Measurements from ENCODE around the gene RNF4.

The RNF4 gene

GRCh38 chr4:2443956-2444740 lies 24.8 kb upstream of the RNF4 start:
- H3K4me3 ChIP-seq (replicated peaks; ENCODE audit: low read depth, low read length) = no peak overlapping the region
- TF ChIP-seq, protein P1, sequence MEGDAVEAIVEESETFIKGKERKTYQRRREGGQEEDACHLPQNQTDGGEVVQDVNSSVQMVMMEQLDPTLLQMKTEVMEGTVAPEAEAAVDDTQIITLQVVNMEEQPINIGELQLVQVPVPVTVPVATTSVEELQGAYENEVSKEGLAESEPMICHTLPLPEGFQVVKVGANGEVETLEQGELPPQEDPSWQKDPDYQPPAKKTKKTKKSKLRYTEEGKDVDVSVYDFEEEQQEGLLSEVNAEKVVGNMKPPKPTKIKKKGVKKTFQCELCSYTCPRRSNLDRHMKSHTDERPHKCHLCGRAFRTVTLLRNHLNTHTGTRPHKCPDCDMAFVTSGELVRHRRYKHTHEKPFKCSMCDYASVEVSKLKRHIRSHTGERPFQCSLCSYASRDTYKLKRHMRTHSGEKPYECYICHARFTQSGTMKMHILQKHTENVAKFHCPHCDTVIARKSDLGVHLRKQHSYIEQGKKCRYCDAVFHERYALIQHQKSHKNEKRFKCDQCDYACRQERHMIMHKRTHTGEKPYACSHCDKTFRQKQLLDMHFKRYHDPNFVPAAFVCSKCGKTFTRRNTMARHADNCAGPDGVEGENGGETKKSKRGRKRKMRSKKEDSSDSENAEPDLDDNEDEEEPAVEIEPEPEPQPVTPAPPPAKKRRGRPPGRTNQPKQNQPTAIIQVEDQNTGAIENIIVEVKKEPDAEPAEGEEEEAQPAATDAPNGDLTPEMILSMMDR (IDR thresholded peaks at IDR 0.05; ENCODE audit: low read depth, low read length, missing control alignments) = no peak
- DNase-seq (ENCODE audit: extremely low read depth, low read depth) = no peak

DNA sequence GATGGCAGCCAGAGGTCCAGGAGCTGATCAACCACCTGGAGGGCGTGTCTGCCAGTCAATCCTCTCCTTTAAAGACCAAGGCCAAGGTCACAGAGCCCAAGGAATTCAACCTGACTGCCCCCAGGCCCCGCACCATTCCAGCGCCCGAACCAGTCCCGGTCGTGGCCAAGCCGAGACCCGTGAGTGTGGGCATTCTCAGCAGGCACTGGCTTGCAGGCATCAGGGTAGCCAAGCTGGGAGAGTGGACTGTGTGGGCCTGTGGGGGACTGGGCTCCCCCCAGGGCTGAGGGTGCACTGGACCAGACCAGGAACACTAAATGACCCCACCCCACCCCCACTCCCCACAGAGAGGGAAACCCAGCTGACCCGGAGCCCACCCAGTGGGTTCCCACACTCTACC lies 23.8 kb upstream of the RNF4 start:
- DNase-seq (ENCODE audit: extremely low read depth, low read depth) = no peak
- TF ChIP-seq, protein P1 (IDR thresholded peaks at IDR 0.05; ENCODE audit: low read depth, low read length, missing control alignments) = no peak
- no peak overlapping the region for H3K4me3 ChIP-seq (replicated peaks; ENCODE audit: low read depth, low read length)

DNA sequence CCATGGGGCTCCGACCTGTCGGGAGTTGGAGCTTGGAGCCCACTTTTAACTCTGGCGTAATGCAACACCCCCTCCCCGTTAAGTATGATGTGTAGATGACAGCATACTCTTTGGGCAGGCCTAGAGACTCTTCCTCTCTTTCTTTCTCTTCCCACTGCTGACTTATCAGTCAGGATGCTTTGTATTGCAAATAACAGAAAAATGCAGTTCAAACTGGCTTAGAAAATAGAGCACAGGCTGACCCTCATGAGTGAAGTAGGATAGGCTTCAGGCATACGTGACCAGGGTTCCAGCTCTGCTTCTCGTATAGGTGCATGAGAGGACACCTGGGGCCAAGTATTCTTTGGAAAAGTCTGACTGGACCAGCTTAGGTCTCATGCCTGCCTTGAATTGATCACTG lies 23.3 kb upstream of the RNF4 start:
- TF ChIP-seq, protein P1 (IDR thresholded peaks at IDR 0.05; ENCODE audit: low read depth, low read length, missing control alignments) = no peak
- no peak overlapping the region for H3K4me3 ChIP-seq (replicated peaks; ENCODE audit: low read depth, low read length)
- DNase-seq (ENCODE audit: extremely low read depth, low read depth) = no peak

- TF ChIP-seq, protein P1 (IDR thresholded peaks at IDR 0.05; ENCODE audit: low read depth, low read length, missing control alignments) = no peak
- DNase-seq (ENCODE audit: extremely low read depth, low read depth) = no peak
- H3K4me3 ChIP-seq (replicated peaks; ENCODE audit: low read depth, low read length) = no peak overlapping the region
Measured at GRCh38 chr4:2446656-2447564, 22.0 kb upstream of the RNF4 start.

DNA sequence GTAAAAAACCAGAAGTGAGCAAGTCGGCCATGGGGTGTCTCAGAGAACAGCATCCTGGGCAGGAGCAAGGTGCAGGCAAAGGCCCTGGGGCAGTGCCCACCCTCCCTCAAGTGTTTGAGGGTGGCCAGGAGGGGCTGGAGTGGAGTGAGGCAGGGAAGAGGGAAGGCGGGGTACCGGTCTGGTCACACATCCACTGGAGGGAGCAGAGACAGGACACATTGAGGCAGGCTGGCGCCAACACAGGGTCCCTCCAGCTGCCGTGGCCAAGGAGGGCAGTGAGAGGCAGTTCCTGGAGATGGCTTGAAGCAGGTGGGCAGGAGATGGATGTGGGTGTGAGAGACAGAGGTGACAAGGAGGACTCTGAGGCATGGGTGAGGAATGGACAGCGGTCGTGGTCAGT lies 20.3 kb upstream of the RNF4 start:
- no peak for DNase-seq (ENCODE audit: extremely low read depth, low read depth)

GRCh38 chr4:2449051-2449450 lies 19.9 kb upstream of the RNF4 start:
- H3K4me3 ChIP-seq (replicated peaks; ENCODE audit: low read depth, low read length) = no peak overlapping the region
- TF ChIP-seq, protein P1 (IDR thresholded peaks at IDR 0.05; ENCODE audit: low read depth, low read length, missing control alignments) = no peak
- DNase-seq (ENCODE audit: extremely low read depth, low read depth) = no peak

More for the DNA sequence above, 20.3 kb upstream of the RNF4 start:
- TF ChIP-seq, protein P1 (IDR thresholded peaks at IDR 0.05; ENCODE audit: low read depth, low read length, missing control alignments) = no peak
- no peak overlapping the region for H3K4me3 ChIP-seq (replicated peaks; ENCODE audit: low read depth, low read length)
